HG03342 (cell line): ENCODE results near the gene CYTL1.

Source experiments
- ATAC-seq: cut with Tn5 transposase; IDR thresholded peaks from one replicate; pipeline ENCODE4 v1.9.1; 2021; ENCODE audit warnings: mild to moderate bottlenecking, moderate library complexity; ENCODE audit not compliant: unreplicated experiment

The CYTL1 gene

GRCh38 chr4:4974727-4975126, 44.5 kb downstream of the CYTL1 start:
- no peak for ATAC-seq

GRCh38 chr4:4971796-4972195, 47.5 kb downstream of the CYTL1 start:
- ATAC-seq, result no peak

- no peak for ATAC-seq
Observed at GRCh38 chr4:4969298-4969697, 50.0 kb downstream of the CYTL1 start.

- no peak for ATAC-seq
Observed at GRCh38 chr4:4968161-4968725, 51.0 kb downstream of the CYTL1 start.
